ENCODE data around the gene MPV17L2. TPM values are rescaled to one million over a fixed set of nuclear protein-coding genes. Genes with fewer than 3 reads are reported as not detected.

The MPV17L2 gene
- total RNA-seq, 4 donors from 2014 or later = 8.5 to 29.3 (median 20.2) TPM

- TF ChIP-seq POLR2A (IDR thresholded peaks at IDR 0.05) = no peak
- no peak for TF ChIP-seq CTCF (IDR thresholded peaks at IDR 0.05)
- no peak overlapping the region for H3K4me3 ChIP-seq (ENCODE audit: low read depth, poor library complexity, severe bottlenecking)
- no peak for DNase-seq (ENCODE audit: low spot score in 2 of 2)
- intact Hi-C loops (cut with DNase I; ENCODE audit: low total_unique reads) = no loop called here
- 73 to 76% methylated on average over 5 of the region's 5 CpGs for whole genome bisulfite sequencing, 2 donors
These were observed 36.5 kb downstream of the MPV17L2 start for GRCh38 chr19:18229474-18229873.

GRCh38 chr19:18229915-18230314 is 36.9 kb downstream of the MPV17L2 start:
- no peak for DNase-seq (ENCODE audit: low spot score in 2 of 2)
- TF ChIP-seq POLR2A (IDR thresholded peaks at IDR 0.05) (no peak), CTCF (IDR thresholded peaks at IDR 0.05) (no peak)
- 77 to 83% methylated on average over 4 of the region's 4 CpGs for WGBS, 2 donors
- no peak overlapping the region for H3K4me3 ChIP-seq (ENCODE audit: low read depth, poor library complexity, severe bottlenecking)
- intact Hi-C loops (cut with DNase I; ENCODE audit: low total_unique reads) = no loop called here

- DNase-seq (ENCODE audit: low spot score in 2 of 2) = no peak
- intact Hi-C loops (cut with DNase I; ENCODE audit: low total_unique reads) = no loop called here
- 47 to 55% methylated on average over 16 to 17 of the region's 18 CpGs for WGBS, 2 donors
These were observed 38.1 kb downstream of the MPV17L2 start for GRCh38 chr19:18230941-18231734.

GRCh38 chr19:18231775-18232174 is 38.8 kb downstream of the MPV17L2 start:
- 24 to 28% methylated on average over 4 of the region's 4 CpGs for WGBS, 2 donors
- DNase-seq (ENCODE audit: low spot score in 2 of 2) = no peak
- intact Hi-C loops (cut with DNase I; ENCODE audit: low total_unique reads) = no loop called here
- no peak overlapping the region for H3K4me3 ChIP-seq (ENCODE audit: low read depth, poor library complexity, severe bottlenecking)
- TF ChIP-seq POLR2A (IDR thresholded peaks at IDR 0.05) = no peak
- no peak for TF ChIP-seq CTCF (IDR thresholded peaks at IDR 0.05)

More at GRCh38 chr19:18230941-18231734, 38.1 kb downstream of the MPV17L2 start:
- H3K4me3 ChIP-seq (ENCODE audit: low read depth, poor library complexity, severe bottlenecking) = no peak overlapping the region
- TF ChIP-seq POLR2A (IDR thresholded peaks at IDR 0.05) (no peak), CTCF (IDR thresholded peaks at IDR 0.05) (no peak)

- WGBS, 2 donors = 6 to 8% methylated on average over 30 to 40 of the region's 46 CpGs
- intact Hi-C loops (cut with DNase I; ENCODE audit: low total_unique reads) = no loop called here
- DNase-seq (ENCODE audit: low spot score in 2 of 2) = no peak
- H3K4me3 ChIP-seq (ENCODE audit: low read depth, poor library complexity, severe bottlenecking) = no peak overlapping the region
- no peak for TF ChIP-seq POLR2A (IDR thresholded peaks at IDR 0.05)
- TF ChIP-seq CTCF (IDR thresholded peaks at IDR 0.05) = no peak
These were observed 39.7 kb downstream of the MPV17L2 start for GRCh38 chr19:18232540-18233223.

All from lower leg skin (tissue), 4 donors.